ENCODE data around the gene SCN3B.

Gene SCN3B

DNA sequence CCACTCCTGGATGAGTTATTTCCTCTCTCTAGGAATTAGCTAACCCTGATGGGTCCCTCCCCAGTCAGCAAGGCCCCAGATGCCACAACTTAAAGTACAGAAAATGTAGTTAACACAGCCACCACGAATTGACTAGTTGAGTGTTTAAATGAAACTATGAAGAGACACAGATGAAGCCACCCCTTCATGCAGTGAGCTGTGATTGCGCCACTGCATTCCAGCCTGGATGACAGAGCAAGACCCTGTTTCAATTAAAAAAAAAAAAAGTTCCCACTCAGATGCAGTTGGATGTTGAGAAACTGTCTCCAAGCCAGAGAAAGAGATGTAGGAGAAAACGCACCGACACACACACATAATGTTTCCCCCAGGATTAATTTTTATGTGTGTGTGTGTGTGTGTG, 53.3 kb downstream of the SCN3B start:
- DNase-seq (ENCODE audit: low spot score) (no peak), FAIRE-seq (no peak)

DNA sequence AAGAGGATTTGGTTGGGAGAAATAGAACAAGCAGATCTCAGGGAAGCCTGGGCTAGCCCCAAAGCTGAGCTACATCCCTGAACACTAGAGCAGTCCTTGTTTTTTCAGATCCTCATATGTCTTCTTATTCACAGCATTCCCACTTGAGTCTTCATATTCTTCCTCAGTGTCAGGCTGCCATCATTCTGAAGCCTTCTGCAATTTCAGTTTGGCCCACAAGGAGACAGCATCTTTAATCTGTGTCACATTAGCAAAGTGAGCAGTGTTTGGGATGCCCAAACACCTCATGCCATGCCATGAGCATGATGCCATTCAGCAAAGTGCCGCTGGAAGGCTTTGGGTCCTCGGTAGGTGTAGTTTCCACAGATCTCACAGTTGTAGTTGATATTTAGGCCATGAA, 56.6 kb downstream of the SCN3B start:
- no peak for DNase-seq (ENCODE audit: low spot score)
- FAIRE-seq = no peak

DNA sequence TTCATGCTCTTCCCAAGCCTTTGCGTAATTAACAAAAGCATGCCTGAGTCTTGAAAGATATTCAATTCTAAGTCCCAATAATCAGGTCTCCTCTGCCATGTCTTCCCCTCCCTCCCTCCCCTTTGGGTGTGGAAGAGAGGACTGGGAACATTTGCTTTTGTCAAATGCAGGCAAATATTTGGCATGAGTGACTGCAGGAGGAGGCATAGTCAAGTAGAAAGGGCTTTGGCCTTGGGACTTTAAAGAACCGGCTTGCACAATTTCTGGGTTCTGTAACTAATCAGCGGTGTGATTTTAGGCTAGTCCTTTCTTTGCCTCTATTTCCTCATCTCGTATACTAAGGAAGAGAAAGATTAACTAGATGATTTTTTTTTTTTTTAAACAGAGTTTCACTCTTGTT, 59.5 kb downstream of the SCN3B start:
- DNase-seq (ENCODE audit: low spot score) (no peak), FAIRE-seq (no peak)

DNA sequence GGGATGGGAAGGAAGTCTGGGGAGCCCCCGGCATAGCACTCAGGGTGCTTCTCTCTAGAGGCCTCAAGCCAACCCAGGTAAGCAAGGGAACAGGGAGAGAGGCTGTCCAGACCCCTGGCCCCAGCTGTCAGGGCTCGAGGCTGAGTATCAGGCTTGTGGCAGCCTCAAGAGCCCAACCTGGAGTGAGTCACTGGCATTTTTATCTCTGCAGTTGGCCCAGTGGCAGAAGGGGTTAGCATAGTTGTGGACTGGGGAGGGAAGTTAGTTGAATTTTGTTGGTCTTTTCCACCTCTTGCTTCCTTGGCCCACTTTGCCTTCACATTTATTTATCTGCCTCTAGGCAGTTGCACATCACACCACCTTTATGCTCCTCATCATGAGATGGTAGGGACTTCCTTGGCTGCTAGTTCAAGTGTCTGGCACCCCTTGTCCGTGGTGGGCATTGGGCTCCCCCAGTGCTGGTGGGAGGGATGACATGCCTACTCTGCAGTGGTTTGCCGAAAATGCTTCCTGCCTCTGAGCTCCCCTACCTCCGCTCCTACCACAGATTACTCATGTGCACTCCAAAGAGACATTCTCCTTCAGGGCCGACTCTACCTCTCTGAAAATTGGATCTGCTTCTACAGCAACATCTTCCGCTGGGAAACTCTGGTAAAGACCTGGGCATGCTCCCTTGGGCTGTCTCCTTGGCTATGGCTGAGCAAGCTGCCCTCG, 60.1 kb downstream of the SCN3B start:
- no peak for FAIRE-seq
- no peak for DNase-seq (ENCODE audit: low spot score)

DNA sequence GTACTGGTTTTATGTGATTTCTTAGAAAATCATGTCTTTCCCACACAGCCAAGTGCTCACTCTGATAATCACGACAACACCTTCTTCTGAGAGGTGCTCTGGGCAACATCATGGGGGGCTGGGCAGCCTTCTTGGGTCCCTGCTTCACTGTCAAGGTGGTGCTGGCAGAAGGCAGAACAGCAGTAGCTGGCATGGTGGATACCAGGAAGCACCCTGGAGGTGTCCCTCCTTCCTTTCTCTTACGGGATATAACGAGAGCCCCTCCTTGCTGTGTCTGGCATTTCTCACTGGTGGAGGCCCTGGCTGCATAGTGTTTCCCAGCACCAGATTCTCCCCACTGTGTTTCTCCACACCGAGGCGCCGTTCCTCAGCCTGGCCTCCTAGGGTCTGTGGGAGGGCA, 60.9 kb downstream of the SCN3B start:
- no peak for FAIRE-seq

DNA sequence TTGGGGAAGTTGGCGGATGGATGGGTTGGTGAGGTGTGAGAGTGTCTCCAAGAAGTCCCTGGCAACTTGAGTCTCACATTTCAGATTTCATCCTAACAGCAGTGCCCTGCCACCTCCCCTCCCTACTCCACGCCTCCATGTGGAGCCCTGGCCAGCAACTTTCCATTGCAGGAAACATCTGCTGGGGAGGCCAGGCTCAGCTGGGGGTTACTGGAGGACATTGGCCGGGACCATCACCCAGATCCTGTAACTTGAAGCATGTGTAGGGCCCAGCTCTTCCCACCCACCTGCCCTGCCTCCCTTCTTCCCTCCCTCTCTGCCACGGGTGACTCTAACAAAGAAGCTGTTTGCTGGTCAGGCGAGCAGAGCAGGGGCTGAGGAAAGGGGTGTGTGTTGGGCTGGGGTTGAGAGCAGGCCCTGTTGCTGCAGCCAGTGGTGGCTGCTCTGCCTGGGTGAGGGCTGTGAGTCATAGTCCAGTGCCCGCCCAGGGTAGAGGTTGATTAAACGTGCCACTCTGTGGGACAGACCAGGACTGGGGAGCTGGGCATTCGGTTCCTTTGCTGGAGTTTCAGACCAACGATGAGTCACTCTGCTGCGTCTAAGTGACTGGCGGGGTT, 64.0 kb downstream of the SCN3B start:
- DNase-seq (ENCODE audit: low spot score) = peak; percentile 66
- peak; percentile 45 for FAIRE-seq

More for the DNA sequence above, 60.9 kb downstream of the SCN3B start:
- DNase-seq (ENCODE audit: low spot score) = no peak

DNA sequence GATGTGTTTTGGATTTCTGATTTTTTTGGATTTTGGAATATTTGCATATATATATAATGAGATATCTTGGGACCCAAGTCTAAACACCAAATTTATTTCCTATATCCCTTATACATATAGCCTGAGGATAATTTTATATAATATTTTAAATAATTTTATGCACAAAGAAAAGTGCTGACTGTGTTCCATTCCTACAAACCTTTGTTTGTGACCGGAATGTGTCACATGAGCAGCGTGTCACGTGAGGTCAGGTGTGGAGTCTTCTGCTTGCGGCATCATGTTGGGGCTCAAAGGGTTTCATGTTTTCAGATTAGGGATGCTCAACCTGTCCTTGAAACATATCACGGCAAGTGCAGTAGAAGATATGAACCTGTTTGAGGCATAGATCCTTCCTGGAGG, 65.6 kb downstream of the SCN3B start:
- DNase-seq (ENCODE audit: low spot score) (no peak), FAIRE-seq (no peak)

DNA sequence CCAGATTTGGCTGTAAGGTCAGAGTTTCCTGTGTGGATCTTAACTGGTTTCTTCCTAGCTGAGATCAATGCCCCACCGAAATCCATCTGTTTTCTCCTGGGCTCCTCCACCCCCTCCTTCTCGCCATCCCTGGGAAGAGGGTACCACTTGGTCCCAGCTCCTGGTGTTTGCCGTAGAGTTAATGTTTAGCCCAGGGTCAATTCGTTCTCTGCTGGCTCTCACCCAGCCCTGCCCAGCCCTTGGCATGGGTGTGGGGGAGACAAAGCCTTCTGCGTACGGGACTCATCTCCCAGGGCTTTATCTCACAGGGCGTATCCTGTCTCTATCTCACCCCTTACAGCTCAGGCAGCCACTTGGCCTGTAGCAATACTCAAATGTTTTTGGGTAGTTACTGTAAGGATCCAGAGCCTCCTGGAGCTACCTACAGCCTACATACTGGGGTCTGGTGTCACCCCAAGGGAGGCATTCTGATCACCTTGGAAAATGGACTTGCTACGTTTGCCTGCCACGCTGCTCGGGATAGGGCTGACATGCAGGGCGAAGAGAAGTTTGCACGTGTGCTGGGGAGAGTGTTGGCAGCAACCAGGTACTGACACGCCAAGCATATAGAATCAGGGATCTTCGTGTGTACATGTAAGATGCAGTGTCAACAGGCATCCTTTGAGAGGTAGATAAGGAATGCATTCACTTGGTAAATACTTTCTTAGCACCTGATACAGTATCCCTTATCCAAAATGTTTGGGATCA, 66.1 kb downstream of the SCN3B start:
- DNase-seq (ENCODE audit: low spot score) (no peak), FAIRE-seq (no peak)

DNA sequence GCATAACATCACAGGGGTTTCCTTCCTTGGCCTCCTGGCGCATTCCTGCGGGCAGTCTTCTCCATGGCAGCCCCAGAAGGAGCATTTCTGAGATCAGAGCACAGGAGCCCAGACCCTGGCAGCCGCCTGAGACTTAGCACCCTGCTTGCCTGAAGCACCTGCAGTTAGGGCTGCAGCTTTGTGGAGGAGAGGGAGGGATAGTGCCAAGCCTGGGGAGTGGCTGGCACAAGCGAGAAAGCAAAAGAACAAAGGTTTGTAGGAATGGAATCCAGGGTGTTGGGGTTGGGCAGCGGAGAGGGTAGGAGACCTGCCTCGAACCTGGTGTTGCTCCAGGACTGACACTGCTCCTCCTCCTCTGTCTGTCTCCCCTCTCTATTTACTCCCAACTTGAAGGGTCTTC, 66.9 kb downstream of the SCN3B start:
- DNase-seq (ENCODE audit: low spot score) (no peak), FAIRE-seq (no peak)

DNA sequence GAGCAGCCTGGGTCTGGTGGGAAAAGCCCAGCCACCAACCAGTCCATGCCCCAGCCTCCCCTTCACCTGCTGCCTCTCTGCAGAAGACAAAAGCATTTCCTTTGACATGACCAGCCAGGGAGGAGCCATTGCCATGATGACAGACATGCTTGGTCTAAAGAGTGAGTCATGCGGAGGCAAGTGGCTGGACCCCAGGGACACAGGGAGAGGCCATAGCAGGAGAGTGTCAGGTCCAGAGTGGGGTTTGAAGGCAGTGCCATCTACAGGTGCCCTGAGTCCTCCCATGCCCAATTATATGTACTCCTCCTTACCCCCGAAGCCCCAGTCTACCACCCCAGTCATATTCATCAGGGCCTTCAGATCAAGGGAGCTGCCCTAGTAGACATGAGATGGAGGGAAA, 67.4 kb downstream of the SCN3B start:
- no peak for DNase-seq (ENCODE audit: low spot score)
- FAIRE-seq = no peak

DNA sequence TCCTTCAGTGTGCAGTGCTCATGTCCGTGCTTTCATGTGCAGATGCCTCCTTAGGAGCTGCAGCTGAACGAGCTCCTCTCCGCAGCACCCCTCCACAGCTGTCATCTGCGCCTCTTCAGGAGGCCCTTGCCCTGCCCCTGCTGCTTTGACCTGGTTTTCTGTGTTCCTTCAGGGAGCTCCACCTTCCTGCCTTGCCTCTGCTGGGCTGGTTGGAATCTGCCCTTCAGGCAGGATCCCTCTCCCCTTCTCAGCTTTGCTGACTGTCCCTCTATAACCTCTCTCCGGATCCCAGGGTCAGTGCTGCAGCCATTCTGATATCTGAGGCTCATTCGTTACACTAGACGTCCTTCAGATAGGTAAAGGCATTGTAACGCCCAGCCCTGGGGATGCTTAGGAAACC, 67.9 kb downstream of the SCN3B start:
- DNase-seq (ENCODE audit: low spot score) (no peak), FAIRE-seq (no peak)

DNA sequence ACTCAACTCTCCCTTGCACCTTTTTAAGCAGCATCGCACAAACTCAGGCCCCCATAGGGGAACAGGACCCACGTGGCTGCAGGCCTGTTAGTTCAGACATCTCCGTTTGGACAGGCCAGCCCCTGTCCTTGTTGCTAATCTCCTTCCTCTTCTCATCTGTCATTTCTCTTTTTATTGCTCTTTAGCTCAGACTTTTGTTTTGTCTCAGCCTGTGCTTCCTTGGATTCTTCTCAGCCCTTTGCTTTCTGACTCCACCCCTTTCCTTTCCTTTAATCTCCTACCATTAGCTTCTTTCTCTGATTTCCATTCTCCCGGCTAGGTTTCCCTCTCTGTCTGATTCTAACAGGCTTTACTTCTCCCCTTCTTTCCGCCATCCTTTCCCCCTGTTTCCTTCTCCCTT, 68.7 kb downstream of the SCN3B start:
- FAIRE-seq (no peak), DNase-seq (ENCODE audit: low spot score) (no peak)

DNA sequence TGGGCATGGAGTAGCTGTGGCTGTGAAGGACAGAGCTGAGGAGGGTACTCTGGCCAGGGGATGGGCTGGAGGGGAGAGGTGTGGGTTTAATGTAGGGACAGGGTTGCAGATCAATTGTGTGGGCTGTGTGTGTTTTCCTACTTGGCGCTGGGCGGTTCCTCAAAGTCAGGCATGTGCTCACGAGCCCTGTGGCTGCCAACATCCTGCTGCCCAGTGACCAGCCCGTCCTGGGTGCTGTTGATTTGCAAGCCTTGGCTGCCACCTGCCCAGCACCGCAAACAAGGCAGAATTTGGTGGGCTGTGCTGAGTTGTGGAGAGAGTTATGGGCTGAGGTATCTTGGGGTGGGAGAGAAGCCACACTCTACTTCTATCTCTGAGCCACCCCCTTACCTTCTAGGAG, 69.2 kb downstream of the SCN3B start:
- DNase-seq (ENCODE audit: low spot score) (no peak), FAIRE-seq (no peak)

DNA sequence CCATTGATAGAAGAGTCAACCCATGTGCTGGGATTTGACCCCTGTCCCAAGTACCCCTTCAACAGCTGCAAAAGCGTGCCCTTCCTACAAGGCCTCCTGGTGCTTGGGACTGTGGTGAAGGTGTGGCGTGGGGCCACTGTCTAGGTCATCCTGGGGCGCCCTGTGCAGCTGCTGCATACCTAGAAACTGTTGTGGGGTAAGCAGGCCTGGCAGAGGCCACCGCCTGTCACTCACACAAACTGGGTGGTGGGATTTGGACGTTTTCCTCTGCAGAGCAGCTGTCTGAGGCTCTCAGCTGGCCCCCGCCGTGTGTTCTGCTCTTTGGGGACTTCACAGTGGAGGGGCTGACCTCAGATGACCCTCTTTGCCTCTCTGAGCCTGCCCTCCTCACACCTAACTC, 69.7 kb downstream of the SCN3B start:
- FAIRE-seq (no peak), DNase-seq (ENCODE audit: low spot score) (no peak)

DNA sequence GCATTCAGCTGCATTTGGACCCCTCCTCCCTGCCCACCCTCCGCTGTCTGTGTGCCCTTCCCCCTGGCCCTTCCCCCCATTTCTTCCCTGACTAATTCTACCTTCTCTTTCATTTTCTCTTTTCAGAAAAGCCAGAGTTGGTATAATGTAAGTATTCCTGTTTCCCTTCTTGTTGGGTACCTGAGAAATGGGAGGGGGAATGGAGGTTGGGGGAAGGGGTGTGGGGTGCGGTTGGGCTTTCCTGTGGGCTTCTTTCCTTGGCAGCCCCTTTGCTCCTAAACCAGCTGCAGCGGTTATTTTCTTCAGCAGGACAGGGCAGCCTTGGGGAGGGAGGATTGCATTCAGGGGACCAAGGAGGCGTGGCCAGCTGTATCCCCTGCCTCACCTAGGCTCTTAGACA, 70.2 kb downstream of the SCN3B start:
- FAIRE-seq (no peak), DNase-seq (ENCODE audit: low spot score) (no peak)

DNA sequence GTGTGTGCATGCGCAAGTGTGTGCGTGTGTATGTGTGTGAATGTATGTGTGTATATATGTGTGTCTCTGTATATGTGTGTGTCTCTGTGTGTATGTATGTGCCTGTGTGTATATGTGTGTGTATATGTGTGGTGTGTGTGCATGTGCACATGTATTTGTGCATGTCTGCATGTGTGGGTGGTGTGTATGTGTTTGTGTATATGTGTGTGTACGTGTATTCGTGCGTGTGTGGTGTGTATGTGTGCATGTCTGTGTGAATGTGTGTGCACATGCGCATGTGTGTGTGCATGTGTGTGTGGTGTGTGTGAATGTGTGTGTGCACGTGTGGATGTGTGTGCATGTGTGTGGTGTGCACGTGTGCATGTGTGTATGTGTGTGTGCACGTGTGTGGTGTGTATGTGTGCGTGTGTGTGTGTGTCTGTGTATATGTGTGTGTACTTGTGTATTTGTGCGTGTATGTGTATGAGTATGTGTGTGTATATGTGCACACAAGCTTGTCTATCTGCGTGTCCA, 71.4 kb downstream of the SCN3B start:
- no peak for DNase-seq (ENCODE audit: low spot score)
- no peak for FAIRE-seq

DNA sequence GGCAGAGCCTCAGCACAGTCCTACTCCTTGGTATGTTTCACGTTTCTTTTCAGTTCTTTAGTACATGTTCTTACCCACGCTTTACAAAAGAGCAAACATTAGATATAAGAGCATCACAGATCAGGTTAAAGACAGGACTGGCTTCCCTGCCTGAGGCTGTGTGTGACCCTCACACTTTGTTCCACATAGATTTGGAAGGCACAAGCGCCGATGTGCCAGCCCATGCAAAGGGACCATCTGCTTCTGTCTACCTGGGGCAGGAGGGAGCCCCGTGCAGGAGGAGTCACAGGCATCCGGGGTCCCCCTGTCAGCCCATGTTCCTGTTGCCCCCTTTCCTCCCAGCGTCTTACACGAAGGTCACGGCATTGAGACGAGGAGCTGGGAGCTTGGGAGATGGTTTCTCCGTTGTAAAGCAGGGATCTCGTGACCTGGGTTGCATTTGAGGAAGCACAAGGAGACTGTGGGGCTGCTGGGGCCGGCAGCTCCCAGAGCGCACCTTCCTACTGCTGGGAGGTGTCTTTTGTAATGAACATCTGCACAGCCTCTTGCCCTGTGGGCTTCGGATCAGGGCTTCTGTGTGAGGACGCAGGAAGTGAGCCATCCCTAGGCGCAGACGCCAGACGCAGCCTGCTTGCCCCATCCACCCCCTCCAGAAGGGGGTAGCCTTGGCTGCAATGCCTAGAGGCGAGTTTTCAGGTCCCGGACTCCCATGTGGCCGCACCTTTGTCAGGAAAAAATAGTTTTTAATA, 72.6 kb downstream of the SCN3B start:
- FAIRE-seq (no peak), DNase-seq (ENCODE audit: low spot score) (no peak)

DNA sequence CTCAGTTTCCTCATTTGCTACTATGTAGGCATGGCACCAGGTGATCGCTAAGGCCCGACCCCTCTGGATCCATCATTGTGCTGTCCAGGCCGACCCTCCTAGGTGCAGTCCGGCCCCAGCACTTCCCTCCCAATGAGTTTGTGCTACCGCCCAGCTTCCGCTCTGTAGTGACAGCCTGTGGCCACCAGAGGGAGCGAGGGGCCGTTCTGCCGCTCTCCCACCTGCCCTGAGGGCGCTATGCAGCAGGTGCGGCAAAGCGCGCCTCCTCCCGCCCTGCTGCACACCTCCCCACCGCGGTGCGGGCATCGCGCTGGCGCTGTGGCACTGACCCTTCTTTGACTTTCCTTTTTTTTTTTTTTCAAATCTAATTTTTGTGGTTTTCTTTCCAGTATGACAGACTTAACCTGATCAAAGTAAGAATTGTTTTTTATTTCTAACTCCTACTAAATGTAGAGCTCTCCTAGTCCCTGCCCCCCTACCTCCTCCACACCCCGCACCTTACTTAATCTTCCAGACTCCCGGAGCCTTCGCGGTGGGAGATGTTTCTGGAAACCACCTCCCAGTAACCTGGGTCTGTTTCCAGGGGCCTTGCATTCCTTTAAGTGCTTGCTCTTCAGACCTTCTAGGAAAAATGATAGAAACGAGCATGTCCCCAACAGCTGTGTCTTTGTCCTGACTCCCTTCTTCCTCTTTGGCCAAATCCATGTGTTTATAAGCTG, 73.7 kb downstream of the SCN3B start:
- DNase-seq (ENCODE audit: low spot score) = peak; percentile 9
- FAIRE-seq = no peak

DNA sequence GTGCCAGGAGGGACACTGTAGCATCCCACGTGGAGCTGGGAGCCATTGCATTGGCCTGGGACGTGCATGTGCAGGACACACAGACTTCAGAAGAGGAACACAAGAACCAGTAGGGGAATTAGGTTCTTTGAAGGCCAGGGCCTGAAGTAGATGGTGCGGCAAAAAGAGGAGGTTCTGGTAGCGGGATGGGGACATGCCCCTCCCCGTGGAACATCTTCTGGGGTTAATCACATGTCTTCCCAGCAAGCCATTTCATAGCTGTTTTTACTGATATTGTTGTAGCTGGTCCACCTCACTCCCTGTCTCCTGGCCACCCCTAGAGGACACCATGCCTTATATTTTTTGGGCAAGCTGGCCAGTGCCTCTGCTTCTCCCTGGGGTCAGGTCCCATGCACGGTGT, 74.3 kb downstream of the SCN3B start:
- no peak for FAIRE-seq
- no peak for DNase-seq (ENCODE audit: low spot score)

DNA sequence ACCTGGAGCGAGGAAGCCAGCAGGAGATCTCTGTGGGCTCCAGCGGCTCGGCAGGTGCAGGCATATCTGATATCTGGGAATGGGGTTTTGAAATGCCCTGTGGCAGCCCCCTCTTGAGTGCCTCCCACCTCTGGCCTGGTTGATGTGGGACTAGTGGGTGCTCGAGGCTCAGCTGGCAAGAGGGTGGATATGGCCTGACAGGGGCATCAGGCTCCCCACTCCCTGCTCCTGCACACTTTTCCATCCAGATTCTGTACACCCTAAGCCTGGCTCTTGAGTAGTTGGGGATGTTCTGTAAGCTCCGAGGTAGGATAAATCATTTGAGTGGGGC, 75.0 kb downstream of the SCN3B start:
- FAIRE-seq = no peak
- DNase-seq (ENCODE audit: low spot score) = no peak
